Activated naive CD4-positive, alpha-beta T cell treated with anti-CD3 and anti-CD28 coated beads, Interleukin-2, amount 10 ng/mL, durations not matched to agents 5 hours and 36 hours (primary cell): ENCODE results near the gene DSN1. TPM values are rescaled to one million over a fixed set of nuclear protein-coding genes. Genes with fewer than 3 reads are reported as not detected.

Source experiments
- total RNA-seq, 2 experiments: library from RNA; stranded (reverse); gene quantifications; one replicate each; pipeline ENCODE4 v1.2.3, GENCODE V29; 2021

Gene DSN1, protein sequence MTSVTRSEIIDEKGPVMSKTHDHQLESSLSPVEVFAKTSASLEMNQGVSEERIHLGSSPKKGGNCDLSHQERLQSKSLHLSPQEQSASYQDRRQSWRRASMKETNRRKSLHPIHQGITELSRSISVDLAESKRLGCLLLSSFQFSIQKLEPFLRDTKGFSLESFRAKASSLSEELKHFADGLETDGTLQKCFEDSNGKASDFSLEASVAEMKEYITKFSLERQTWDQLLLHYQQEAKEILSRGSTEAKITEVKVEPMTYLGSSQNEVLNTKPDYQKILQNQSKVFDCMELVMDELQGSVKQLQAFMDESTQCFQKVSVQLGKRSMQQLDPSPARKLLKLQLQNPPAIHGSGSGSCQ
- 10 to 100 TPM; 24.3 to 25.2 TPM for total RNA-seq

DNA sequence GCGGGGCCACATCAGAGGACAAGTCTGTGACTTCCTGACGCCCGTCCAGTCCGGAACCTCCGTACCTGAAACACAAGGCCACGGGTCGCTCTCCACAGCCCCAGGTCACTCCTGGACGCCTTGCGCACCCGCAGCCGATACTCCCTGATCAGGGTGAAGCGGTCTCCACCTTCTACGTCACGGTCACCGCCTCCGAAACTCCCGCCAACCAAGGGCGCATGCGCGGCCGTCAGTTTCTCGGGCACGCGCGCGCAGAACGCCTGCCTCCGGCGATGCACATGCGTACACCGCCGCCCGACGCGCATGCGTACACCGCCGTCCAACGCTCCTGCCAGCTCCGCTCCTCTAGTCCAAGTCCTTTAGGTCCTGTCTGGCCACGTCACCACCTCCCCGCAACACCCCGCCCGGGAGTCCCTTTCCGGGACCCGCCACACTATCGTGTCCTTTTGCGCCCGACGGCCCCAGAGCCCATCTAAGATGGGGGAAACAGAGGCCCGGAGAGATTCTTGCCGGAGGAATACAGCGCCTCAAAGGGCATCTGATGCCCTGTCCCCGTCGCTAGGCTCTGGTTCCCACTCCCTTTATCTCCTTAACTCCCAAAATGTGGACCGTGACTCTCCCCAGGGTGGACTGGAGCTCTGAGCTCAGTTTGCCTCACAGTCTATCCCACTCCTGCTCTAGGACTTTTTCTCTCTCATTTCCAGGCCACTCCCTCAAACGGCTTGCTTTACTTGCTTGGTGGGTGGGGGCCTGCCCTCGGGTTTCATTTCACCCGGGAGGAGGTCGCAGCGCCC lies at the start of gene DSN1:
TSS of gene DSN1 (minus strand) at position 167 of the 794 bp plus-strand sequence. CDS start 2,305 bp downstream, outside the sequence.

DNA sequence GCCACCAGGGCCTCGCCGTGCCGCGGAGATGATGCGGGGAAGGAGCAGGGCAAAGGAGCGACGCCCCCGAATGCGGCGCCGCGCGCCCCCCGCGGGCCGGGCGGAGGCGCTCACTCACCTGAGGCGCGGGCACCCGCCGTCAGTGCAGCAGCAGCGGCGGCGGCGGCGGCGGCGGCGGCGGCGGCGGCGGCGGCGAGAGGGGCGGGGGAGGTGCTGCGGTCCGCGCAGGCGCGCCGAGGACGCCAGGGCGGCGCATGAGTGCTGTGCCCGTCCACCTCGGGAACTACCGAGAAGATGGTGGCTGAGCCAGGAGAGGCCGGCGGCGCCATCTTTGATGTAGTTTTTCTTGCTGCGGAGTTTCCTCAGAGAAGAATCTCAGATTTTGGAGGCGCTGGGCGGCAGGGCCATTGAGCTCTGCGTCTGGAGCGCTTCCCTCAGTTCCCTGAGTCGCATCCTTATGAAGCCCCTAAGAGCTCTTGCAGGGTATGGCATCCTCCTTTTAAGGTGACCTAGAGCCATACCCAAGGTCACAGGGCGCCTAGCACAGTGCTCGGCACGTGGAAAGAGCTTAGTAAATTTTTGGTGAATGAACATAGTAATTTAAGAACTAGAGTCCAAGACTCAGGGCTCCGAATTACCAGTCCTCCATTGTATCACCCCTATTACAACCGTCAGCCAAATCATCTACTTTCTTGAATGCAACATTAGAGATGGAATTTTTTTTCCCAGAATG lies 27.5 kb downstream of the DSN1 start, which contains the start of gene NDRG3:
TSS of gene NDRG3 (minus strand) at position 164 of the 733 bp plus-strand sequence. CDS start 24,355 bp downstream, outside the sequence.

Other genes starting within 250 kb of the DSN1 start
- under 1 TPM in 1 of 2 experiments, not detected in 1; 0.14 TPM for gene MYL9, start 232.2 kb downstream of the DSN1 start, total RNA-seq
- 10 to 100 TPM; 27.1 to 28.6 TPM for gene TGIF2, start 200.2 kb downstream of the DSN1 start, total RNA-seq
- gene RAB5IF, start 168.0 kb downstream of the DSN1 start, total RNA-seq: 10 to 100 TPM; 75.7 to 80.4 TPM
- 10 to 100 TPM; 65.7 to 65.9 TPM for gene SLA2, start 127.6 kb downstream of the DSN1 start, total RNA-seq
- 10 to 100 TPM; 31.0 to 31.3 TPM for gene NDRG3, start 27.7 kb downstream of the DSN1 start, total RNA-seq
- not detected for gene TLDC2, start 102.4 kb upstream of the DSN1 start, total RNA-seq
- 100 to 1,000 TPM; 403 to 445 TPM for gene SAMHD1, start 177.9 kb upstream of the DSN1 start, total RNA-seq